HG03521 (cell line): ENCODE results near the gene USP30.
A peak's percentile ranks its signal among the peaks of the same experiment; 100 is the strongest.
"Not testable (repeated sequence)": the region's sequence is repeated elsewhere in the genome, so short reads cannot be mapped to it uniquely, and the experiment has no call there.

Experiments
- ATAC-seq: cut with Tn5 transposase; IDR thresholded peaks from one replicate; pipeline ENCODE4 v1.9.1; 2021; ENCODE audit warnings: mild to moderate bottlenecking, moderate library complexity; ENCODE audit not compliant: unreplicated experiment

Gene USP30, protein sequence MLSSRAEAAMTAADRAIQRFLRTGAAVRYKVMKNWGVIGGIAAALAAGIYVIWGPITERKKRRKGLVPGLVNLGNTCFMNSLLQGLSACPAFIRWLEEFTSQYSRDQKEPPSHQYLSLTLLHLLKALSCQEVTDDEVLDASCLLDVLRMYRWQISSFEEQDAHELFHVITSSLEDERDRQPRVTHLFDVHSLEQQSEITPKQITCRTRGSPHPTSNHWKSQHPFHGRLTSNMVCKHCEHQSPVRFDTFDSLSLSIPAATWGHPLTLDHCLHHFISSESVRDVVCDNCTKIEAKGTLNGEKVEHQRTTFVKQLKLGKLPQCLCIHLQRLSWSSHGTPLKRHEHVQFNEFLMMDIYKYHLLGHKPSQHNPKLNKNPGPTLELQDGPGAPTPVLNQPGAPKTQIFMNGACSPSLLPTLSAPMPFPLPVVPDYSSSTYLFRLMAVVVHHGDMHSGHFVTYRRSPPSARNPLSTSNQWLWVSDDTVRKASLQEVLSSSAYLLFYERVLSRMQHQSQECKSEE

GRCh38 chr12:109052414-109053323 lies at the start of gene USP30:
Gene USP30 (plus strand): TSS chr12:109052576. CDS start chr12:109052679, 103 bp downstream.
- peak; percentile 78 for ATAC-seq

- ATAC-seq: no peak
These were observed 48.4 kb upstream of the USP30 start for GRCh38 chr12:109004017-109004416.

DNA sequence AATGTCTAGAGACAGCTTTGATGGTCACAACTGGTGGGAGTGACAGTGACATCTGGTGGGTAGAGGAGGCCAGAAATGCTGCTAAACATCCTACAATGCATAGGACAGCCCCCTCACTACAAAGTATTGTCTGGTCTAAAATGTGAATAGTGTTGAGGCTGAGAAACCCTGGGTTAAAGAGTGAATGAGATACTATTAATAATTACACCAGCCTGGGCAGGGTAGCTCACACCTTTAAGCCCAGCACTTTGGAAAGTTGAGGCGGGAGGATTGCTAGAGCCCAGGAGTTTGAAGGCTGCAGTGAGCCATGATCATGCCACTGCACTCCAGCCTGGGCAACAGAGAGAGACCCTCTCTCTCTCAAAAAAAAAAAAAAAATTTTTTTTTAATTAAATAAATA lies 42.6 kb upstream of the USP30 start:
- ATAC-seq: no peak

DNA sequence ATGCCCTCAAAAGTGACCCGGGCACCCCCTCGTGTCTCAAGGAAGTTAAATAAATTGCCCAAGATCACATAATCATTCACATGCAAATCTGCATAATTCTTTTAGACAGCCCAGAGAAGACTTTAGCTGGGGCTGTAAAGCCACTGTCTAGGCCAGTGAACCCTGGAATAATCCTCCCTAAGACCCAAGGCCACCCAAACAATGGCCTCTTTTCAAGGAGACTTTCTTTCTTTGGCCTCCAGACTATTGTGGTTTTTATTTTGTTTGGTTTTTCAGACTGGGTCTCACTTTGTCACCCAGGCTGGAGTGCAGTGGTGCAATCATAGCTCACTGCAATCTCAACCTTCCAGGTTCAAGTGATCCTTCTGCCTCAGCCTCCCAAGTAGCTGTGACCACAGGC lies 42.1 kb upstream of the USP30 start:
- ATAC-seq: no peak

DNA sequence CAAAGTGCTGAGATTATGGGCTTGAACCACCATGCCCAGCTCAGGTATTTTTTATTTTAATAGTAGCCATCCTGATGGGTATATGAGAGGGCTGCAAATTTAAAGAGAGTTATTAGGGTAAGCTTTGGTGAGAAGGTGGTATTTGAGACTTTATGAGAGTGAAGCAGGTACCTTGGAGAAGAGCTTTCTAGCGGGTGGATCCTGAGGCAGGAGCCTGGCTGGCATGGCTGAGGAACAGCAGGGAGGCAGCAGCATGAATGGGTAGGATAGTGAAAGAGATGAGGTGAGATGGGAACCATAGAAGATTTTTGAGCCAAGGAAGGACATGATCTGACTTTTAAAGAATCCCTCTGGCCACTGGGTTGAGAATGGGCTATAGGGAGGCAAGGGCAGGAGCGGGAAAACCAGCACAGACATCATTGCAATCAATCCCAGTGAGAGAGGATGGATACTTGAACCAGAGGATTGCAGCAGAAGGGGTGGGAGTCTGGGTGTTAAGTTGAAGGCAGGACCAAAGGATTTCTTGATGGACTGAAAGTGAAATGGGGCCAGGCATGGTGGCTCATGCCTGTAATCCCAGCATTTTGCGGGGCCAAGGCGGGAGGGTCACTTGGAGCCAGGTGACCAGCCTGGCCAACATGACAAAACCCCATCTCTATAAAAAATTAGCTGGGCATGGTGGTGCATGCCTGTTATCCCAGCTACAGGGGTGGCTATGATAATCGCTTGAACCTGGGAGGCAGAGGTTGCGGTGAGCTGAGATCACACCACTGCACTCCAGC lies 37.2 kb upstream of the USP30 start:
- ATAC-seq: no peak

- ATAC-seq: no peak
These were observed 36.4 kb upstream of the USP30 start for GRCh38 chr12:109016016-109016415.

DNA sequence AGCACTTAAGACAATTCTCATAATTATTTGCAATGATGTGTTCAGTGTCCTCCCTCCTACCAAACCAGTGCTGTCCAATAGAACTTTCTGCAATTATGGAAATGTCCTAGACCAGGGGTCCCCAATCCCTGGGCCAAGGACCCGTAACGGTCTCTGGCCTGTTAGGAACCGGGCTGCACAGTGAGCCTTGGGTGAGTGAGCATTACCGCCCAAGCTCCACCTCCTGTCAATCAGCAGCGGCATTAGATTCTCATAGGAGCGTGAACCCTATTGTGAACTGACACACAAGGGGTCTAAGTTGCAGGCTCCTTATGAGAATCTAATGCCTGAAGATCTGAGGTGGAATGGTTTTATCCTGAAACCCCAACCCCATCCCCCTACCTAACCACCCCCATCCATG lies 35.4 kb upstream of the USP30 start:
- ATAC-seq: no peak

GRCh38 chr12:109018296-109018695 lies 34.1 kb upstream of the USP30 start:
- no peak for ATAC-seq

DNA sequence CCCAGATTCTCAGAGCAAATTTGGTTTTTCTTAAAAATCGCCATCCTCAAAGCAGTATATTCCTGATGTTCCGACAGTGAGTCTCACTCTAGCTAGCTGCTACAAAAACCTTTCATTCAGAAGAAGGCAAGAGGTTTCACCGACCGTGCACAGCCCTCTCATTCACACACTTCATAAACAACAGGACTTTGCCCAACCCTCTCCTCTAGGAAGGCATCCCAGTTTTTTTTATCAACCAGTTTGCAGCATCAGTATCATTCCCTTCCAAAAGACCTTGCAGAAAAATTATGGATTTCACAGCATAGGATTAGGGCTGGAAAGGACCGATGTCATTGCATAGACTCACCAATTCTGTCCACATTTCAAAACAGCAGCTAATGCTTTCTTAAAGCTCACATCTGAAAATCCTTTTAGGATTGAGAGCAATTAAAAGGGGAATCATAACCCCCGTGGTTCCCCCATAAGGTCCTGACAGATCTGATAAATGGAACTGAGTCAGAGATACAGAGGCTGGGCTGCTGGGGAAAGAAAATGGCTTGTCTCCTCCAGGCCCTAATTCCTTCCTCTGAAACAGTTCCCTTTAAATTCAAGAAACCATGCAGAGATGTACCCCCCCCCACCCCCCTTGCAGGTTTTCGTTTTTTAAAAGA lies 32.1 kb upstream of the USP30 start:
- no peak for ATAC-seq

GRCh38 chr12:109020796-109021380 lies 31.5 kb upstream of the USP30 start, which contains the start of gene SVOP:
Gene SVOP (minus strand): TSS chr12:109021068. CDS start chr12:109020868, 200 bp downstream.
- ATAC-seq: no peak

- no peak for ATAC-seq
These were observed 24.6 kb upstream of the USP30 start for GRCh38 chr12:109027767-109028166.

GRCh38 chr12:109028624-109029023 lies 23.8 kb upstream of the USP30 start:
- ATAC-seq: not testable (repeated sequence)

GRCh38 chr12:109029411-109029810 lies 23.0 kb upstream of the USP30 start:
- no peak for ATAC-seq

GRCh38 chr12:109033239-109034196 lies 18.9 kb upstream of the USP30 start:
- no peak for ATAC-seq

GRCh38 chr12:109036975-109037374 lies 15.4 kb upstream of the USP30 start:
- no peak for ATAC-seq

DNA sequence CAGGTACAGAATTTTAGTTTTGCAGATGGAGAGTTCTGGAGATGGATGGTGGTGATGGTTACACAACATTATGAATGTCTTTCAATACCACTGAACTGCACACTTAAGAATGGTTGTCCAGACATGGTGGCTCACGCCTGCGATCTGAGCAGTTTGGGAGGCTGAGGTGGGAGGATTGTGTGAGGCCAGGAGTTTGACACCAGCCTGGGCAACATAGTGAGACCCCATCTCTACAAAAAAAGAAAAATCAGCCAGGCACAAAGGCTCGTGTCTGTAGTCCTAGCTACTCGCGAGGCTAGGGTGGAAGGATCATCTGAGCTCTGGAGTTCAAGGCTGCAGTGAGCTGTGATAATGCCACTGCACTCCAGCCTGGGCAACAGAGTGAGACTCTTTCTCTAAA lies 8.1 kb upstream of the USP30 start:
- ATAC-seq: no peak

- ATAC-seq: no peak
These were observed 5.1 kb upstream of the USP30 start for GRCh38 chr12:109047081-109047805.

GRCh38 chr12:109048706-109049105 lies 3.7 kb upstream of the USP30 start:
- ATAC-seq: not testable (repeated sequence)
